NCI-H2107 (cell line): ENCODE data around the gene TMA7B.

Experiments
- DNase-seq: peaks from one replicate; lab custom pipeline; 2025; lab: John Stamatoyannopoulos, UW

The TMA7B gene

GRCh38 chr22:40002935-40003715 is 42.9 kb downstream of the TMA7B start:
- DNase-seq = no peak

- DNase-seq = no peak
Observed at GRCh38 chr22:40004836-40005235, 44.6 kb downstream of the TMA7B start.

- DNase-seq = no peak
Observed at GRCh38 chr22:40006641-40007040, 46.4 kb downstream of the TMA7B start.

GRCh38 chr22:40007853-40008710 is 47.9 kb downstream of the TMA7B start:
- no peak for DNase-seq

- no peak for DNase-seq
Observed at GRCh38 chr22:40008726-40009291, 48.6 kb downstream of the TMA7B start.

GRCh38 chr22:40009292-40009774 is 49.1 kb downstream of the TMA7B start:
- no peak for DNase-seq

- DNase-seq = no peak
Observed at GRCh38 chr22:40009951-40010671, 49.9 kb downstream of the TMA7B start.

- no peak for DNase-seq
Observed at GRCh38 chr22:40010746-40011145, 50.5 kb downstream of the TMA7B start.
